ENCODE results near the gene C1orf122. TPM values are rescaled to one million over a fixed set of nuclear protein-coding genes. Genes with fewer than 3 reads are reported as not detected.

C1orf122 gene
- total and polyA plus RNA-seq, 2 of the 13 experiments (the other 11 are each of a cell fraction or from before 2014, with no cell fraction given), result 18.7 to 40.6 TPM

GRCh38 chr1:37764414-37764825 lies 43.2 kb upstream of the C1orf122 start (continued):
- TF ChIP-seq HMG20B (CRISPR knock-in tag; conservative IDR thresholded peaks at IDR 0.05) (peak; percentile 98), ZNF788 (CRISPR knock-in tag; IDR thresholded peaks at IDR 0.05; ENCODE audit: borderline replicate concordance) (peak; percentile 91), HNRNPH1 (optimal IDR thresholded peaks at IDR 0.05; ENCODE audit: low read depth, low read length) (no peak), FOXO1 (CRISPR knock-in tag; IDR thresholded peaks at IDR 0.05) (peak; percentile 98), ZNF782 (CRISPR knock-in tag; IDR thresholded peaks at IDR 0.05; ENCODE audit: borderline replicate concordance) (peak; percentile 99), ZNF746 (CRISPR knock-in tag; IDR thresholded peaks at IDR 0.05) (peak; percentile 92), ZNF362 (CRISPR knock-in tag; IDR thresholded peaks at IDR 0.05; ENCODE audit: borderline replicate concordance) (peak; percentile 32; the same call in 1 of the 2 replicates), BRCA1 (CRISPR knock-in tag; IDR thresholded peaks at IDR 0.05) (peak; percentile 100), MEF2D (CRISPR knock-in tag; IDR thresholded peaks at IDR 0.05) (peak; percentile 96), ISL2 (CRISPR knock-in tag; IDR thresholded peaks at IDR 0.05) (peak; percentile 92), ZNF318 (CRISPR knock-in tag; IDR thresholded peaks at IDR 0.05) (peak; percentile 68; the same call in 1 of the 2 replicates), MIXL1 (CRISPR knock-in tag; IDR thresholded peaks at IDR 0.05) (peak; percentile 96), ZFAT (CRISPR knock-in tag; conservative IDR thresholded peaks at IDR 0.05) (peak; percentile 96), ZNF460 (CRISPR knock-in tag; IDR thresholded peaks at IDR 0.05; ENCODE audit: borderline replicate concordance) (no peak), ATF2 (CRISPR knock-in tag; IDR thresholded peaks at IDR 0.05) (peak; percentile 98), NR1H2 (CRISPR knock-in tag; IDR thresholded peaks at IDR 0.05; ENCODE audit: borderline replicate concordance, low read depth) (peak; percentile 97), PRPF4 (IDR thresholded peaks at IDR 0.05; ENCODE audit: low read depth, low read length, poor library complexity, severe bottlenecking) (no peak), ZNF792 (CRISPR knock-in tag; IDR thresholded peaks at IDR 0.05) (peak; percentile 100), SALL1 (CRISPR knock-in tag; IDR thresholded peaks at IDR 0.05) (peak; percentile 99)
